ENCODE data around the gene PKM.

Gene PKM

DNA sequence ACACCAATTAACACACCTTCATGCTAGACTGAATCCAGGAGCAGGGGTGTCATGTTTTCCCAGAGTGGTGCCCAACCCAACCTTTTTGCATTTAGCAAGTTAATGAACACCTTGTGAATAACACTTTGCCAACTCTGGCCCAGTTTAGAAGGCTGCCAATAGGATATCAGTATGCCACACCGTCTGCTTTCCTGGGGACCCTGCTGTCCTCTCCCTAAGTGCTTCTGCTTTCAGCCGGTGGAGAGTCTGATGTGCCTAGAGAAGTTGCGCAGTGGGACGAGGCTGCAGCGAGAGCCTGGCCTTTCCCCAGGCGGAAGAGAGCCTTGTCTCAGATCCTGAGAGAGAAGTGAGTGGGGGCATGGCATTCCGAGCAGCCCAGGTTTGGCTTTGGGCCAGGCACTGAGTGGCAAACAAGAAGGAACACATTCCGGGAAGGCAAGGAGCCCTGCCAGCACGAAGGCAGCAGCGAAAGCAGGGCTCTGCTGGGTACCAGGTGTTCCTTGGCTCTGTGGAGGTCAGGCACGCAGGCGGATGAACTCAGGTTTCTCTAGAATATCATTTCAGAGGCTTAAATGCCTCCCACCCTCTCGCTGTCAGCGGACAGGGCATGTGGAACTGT, 75.9 kb downstream of the PKM start:
- peak; percentile 67 for DNase-seq

DNA sequence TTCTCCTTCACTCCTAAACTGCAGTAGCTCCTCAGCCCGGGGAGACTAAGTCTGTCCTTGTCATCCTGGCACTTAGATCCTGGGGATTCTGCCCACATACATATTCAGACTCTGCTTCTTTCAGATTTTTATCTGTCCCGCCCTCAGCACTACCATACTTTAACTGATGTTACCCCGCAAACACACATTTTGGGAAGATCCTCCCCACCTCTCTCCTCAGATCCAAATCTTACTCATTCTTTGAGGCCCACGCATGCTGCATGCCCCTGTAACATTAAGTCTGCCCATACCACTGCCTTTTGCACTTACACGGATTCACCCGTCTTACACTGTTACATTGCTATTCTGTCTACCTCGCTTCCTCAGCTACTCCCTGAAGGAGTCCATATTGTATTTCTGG, 76.7 kb downstream of the PKM start:
- DNase-seq: no peak

DNA sequence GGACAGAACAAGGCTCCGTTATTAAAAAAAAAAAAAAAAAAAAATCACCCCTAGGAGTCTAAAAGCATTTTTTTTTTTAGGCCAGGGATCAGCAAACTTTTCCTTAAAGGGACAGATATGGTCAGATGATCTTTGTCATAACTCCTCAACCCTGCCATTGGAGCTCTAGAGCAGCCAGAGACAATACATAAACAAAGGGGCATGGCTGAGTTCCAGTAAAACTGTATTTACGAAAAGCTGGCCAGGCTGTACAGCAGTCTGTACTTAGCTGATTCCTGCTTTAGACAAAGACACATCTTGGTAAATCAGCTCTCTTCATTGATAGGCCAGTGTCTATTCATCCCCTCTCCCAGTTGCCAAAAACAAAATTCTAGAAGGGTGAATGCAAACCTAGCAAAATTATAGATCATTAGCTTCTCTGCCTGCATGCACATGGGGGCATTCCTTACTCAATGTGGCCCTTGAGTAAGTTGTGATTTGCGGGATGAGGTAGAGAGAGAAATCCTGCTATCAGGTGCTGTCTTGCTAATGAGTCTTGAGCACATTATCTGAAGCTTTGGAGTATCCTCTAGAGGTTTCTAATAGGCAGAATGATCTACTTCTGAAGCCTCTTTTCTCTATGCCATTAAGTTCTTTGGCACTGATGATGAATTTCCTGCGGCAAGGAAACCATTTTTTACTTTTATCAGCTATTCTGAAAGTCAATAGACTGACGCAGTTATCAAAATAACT, 77.6 kb downstream of the PKM start:
- no peak for DNase-seq
